WTC11 (cell line): ENCODE measurements around the gene SLC25A48. TPM values are rescaled to one million over a fixed set of nuclear protein-coding genes. Genes with fewer than 3 reads are reported as not detected.

Source experiments
- microRNA-seq: library from miRNA; unstranded; fragments of <30 nt; microRNA quantifications from one replicate; pipeline ENCODE4 v1.2.0, GENCODE V29; 2022; ENCODE audit warnings: borderline number of aligned reads
- total RNA-seq: library from RNA; stranded (reverse); gene quantifications from 3 replicates; pipeline ENCODE4 v1.2.3, GENCODE V29; 2021

SLC25A48 gene
- total RNA-seq, 1 experiment from 2014 or later: 1.1 TPM

Small RNA genes within 50 kb of the gene (microRNA-seq; reads per million reads assigned to microRNA genes)
- not detected for gene MIR5692C1

Other genes with a start within 250 kb of the SLC25A48 start
- gene IL9, start 61.2 kb downstream of the SLC25A48 start, total RNA-seq: not detected in 3 replicates
- not detected in 3 replicates for gene LECT2, start 120.3 kb downstream of the SLC25A48 start, total RNA-seq
- 7.2 to 9.1 TPM (median 7.8 TPM) in 3 replicates for gene TGFBI, start 194.3 kb downstream of the SLC25A48 start, total RNA-seq